Pancreas (tissue), 10 donors: ENCODE measurements around the gene PFDN1. TPM values are rescaled to one million over a fixed set of nuclear protein-coding genes. Genes with fewer than 3 reads are reported as not detected.

ENCODE experiments used
- ATAC-seq, 4 donors: fragments of 200-7000 bp; cut with Tn5 transposase; one replicate each; pipeline versions ENCODE4 v1.8.0 to v1.9.1; 2020; ENCODE audit warnings: mild to moderate bottlenecking in 4 of 4, moderate library complexity in 4 of 4
- DNase-seq, 6 donors: peaks; one replicate each; pipeline ENCODE4 v3.0.0-alpha.2; 2020
- FAIRE-seq: peaks from 2 replicates; lab custom pipeline; 2012; peaks lifted over from hg19 to GRCh38; lab: Jason Lieb, UNC
- H3K27ac ChIP-seq, 4 donors: fragments of 200-600 bp; sonication (generic); 1 replicate in 3 of 4; 2 replicates in 1 of 4; pipeline versions ENCODE4 v1.5.0 to v1.8.0; 2020
- H3K27me3 ChIP-seq, 4 donors: fragments of 200-600 bp; one replicate each; pipeline ENCODE4 v1.8.0; 2021
- H3K36me3 ChIP-seq, 3 donors: fragments of 200-600 bp; sonication (generic) in 1 of 3; one replicate each; pipeline versions ENCODE4 v1.5.0 to v1.8.0; 2020 to 2021
- H3K4me1 ChIP-seq, 3 donors: fragments of 200-600 bp; one replicate each; pipeline ENCODE4 v1.8.0; 2021
- H3K4me3 ChIP-seq, 4 donors: fragments of 200-600 bp; sonication (generic) in 2 of 4; one replicate each; pipeline versions ENCODE4 v1.5.0 to v1.8.0; 2020 to 2021
- H3K9me3 ChIP-seq, 4 donors: fragments of 200-600 bp; one replicate each; pipeline ENCODE4 v1.8.0; 2021
- WGBS, 2 donors: extraction: QIAGEN DNeasy Blood & Tissue Kit; methylation state at CpG; one replicate each; pipeline ENCODE4 v1.1.7; 2013; 5-methylcytosine and 5-hydroxymethylcytosine counted together
- intact Hi-C, 3 donors: fragments of 100-400 bp; cut with DNase I; formaldehyde crosslinking; loops; one replicate each; pipeline versions ENCODE4 v1.11.1 to v1.14.2; 2022
- polyA plus RNA-seq, 2 donors: library from polyadenylated mRNA; stranded (reverse); fragments of 200-250 nt; gene quantifications; one replicate each; pipeline ENCODE4 v1.2.3, GENCODE V29; 2013
- total RNA-seq, 6 donors: library from RNA; stranded (reverse); fragmentation: NEBNext Ultra II Directional in 4 of 6; extraction: Animal tissue kit (Norgen Biotek cat#: 25700) in 4 of 6; gene quantifications; one replicate each; pipeline versions ENCODE4 v1.2.1 to v1.2.4, GENCODE V29; 2021 to 2023
- TF ChIP-seq, protein P1 (sequence below), 4 donors: fragments of 200-600 bp; sonication (generic) in 3 of 4; IDR thresholded peaks; one replicate each; pipeline versions ENCODE4 v1.5.0 to v1.8.0; 2021; ENCODE audit warnings: antibody characterized with exemption in 4 of 4
- donor health status: healthy with polysubstance abuse.
- donor health status: DM: no; HTN: no; CAD: no; lungs with moderate emphysema.
- donor health status: DM: no; HTN: no; CAD: no.
- donor health status: control.
- donor health status: control.
- donor health status: Bipolar disorder and iron deficiency.
- donor health status: DM: yes; HTN: yes; CAD: no.
- donor health status: DM: no; HTN: no; CAD: no.
- donor health status: DM: no; HTN: no; CAD: no.
- donor health status: DM: yes; HTN: yes; CAD: no.

PFDN1 gene
- total and polyA plus RNA-seq, 8 donors: 10.5 to 43.9 (median 17.5) TPM

DNA sequence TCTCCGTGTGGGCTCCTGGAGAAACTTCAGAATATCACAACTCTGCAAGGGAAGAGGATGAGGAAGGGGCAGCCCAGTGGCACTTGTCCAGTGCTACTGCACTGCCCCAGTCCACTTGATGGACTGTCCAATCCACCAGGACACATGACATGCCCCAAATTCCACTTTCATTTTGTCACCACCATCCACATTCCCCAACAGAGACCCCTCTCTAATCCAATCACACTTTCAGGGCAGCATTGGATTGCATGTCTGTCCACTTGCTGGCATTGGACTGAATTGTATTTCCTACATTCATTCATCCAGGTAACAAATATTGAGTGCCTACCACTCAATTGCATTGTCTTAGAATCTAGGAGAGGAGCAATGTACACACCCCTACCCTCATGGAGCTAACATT is 28.7 kb upstream of the PFDN1 start:
- no peak for ATAC-seq
- no peak for DNase-seq
- intact Hi-C loops: no loop called here
- H3K36me3 ChIP-seq: no peaks in the 10 kb centered on the region
- H3K9me3 ChIP-seq: no peaks in the 10 kb centered on the region
- peaks cover 0 to 10% (median 0%) of the 10 kb centered on the region in 3 donors for H3K4me1 ChIP-seq
- no peak for FAIRE-seq
- 86 to 93% methylated on average over 1 of the region's 1 CpG for WGBS, 2 donors
- H3K27me3 ChIP-seq: no peaks in the 10 kb centered on the region
- H3K27ac ChIP-seq: no peak overlapping the region
- TF ChIP-seq, protein P1, sequence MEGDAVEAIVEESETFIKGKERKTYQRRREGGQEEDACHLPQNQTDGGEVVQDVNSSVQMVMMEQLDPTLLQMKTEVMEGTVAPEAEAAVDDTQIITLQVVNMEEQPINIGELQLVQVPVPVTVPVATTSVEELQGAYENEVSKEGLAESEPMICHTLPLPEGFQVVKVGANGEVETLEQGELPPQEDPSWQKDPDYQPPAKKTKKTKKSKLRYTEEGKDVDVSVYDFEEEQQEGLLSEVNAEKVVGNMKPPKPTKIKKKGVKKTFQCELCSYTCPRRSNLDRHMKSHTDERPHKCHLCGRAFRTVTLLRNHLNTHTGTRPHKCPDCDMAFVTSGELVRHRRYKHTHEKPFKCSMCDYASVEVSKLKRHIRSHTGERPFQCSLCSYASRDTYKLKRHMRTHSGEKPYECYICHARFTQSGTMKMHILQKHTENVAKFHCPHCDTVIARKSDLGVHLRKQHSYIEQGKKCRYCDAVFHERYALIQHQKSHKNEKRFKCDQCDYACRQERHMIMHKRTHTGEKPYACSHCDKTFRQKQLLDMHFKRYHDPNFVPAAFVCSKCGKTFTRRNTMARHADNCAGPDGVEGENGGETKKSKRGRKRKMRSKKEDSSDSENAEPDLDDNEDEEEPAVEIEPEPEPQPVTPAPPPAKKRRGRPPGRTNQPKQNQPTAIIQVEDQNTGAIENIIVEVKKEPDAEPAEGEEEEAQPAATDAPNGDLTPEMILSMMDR (IDR thresholded peaks at IDR 0.05): no peak
- H3K4me3 ChIP-seq: no peak overlapping the region

DNA sequence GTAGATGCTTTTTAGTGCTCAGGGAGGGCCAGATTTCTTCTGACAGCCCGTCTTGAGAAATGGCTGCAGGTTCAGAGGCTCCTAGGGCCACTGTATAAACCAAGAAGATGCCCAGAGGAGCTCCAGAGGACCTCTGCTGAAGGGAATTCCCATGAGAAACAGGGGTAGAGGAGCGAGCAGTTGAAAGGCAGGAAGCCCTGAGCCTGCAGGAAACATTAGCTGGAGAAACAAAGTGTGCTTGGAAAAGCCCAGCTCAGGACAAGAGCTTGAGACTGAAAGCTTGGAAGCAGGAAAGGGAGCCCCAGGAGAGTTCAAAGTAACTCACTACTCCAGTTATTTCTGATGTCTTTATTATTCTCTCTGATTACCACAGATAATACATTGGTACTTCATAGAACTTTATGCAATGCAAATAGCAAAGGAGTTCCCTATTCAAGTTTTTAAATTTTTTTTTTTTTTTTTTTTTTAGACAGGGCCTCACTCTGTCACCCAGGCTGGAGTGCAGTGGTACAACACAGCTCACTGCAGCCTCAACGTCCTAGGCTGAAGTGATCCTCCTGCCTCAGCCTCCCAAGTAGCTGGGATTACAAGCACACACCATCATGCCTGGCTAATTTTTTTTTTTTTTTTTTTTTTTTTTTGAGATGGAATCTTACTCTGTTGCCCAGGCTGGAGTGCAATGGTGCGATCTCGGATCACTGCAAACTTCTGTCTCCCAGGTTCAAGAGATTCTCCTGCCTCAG is 27.0 kb upstream of the PFDN1 start:
- Histone ChIP-seq H3K36me3 (no peaks in the 10 kb centered on the region), H3K9me3 (no peaks in the 10 kb centered on the region), H3K4me3 (no peak overlapping the region), H3K27ac (no peak overlapping the region), H3K4me1 (peaks cover under 1 to 10% (median 2%) of the 10 kb centered on the region in 3 donors), H3K27me3 (no peaks in the 10 kb centered on the region)
- no peak for FAIRE-seq
- no peak for ATAC-seq
- no peak for DNase-seq
- TF ChIP-seq, protein P1 (IDR thresholded peaks at IDR 0.05): no peak
- 81 to 82% methylated on average over 5 of the region's 5 CpGs for WGBS, 2 donors
- intact Hi-C loops: no loop called here

DNA sequence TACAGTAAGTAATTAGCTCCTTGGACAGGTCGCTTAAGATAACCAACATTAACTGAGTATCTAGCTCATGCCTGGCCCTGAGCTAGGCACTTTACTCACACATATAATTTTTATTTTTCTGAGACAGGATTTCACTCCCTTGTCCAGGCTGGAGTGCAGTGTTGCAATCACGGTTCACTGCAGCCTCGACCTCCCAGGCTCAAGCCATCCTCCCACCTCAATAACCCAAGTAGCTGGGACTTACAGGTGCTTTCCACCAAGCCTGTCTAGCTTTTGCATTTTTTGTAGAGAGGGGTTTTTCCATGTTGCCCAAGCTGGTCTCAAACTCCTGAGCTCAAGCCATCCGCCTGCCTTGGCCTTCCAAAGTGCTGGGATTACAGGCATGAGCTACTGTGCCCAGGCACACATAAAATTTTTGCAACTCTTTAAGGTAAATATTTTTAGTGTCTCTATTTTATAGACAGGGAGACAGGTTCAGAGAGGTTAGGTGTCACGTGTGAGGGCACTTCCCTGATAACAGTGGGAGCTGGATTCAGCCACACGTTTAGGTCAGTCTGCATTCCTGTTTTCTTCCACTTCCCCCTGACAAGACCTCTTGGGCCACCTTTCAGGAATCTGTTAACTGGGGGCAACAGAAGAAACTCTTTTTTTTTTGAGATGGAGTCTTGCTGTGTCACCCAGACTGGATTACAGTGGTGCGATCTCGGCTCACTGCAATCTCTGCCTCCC is 25.3 kb upstream of the PFDN1 start:
- 87 to 88% methylated on average over 8 of the region's 8 CpGs for WGBS, 2 donors
- TF ChIP-seq, protein P1 (IDR thresholded peaks at IDR 0.05): no peak
- no peaks in the 10 kb centered on the region for H3K27me3 ChIP-seq
- intact Hi-C loops: no loop called here
- H3K27ac ChIP-seq: no peak overlapping the region
- no peaks in the 10 kb centered on the region for H3K36me3 ChIP-seq
- ATAC-seq: no peak
- no peak for DNase-seq
- H3K4me3 ChIP-seq: no peak overlapping the region
- FAIRE-seq: no peak
- no peaks in the 10 kb centered on the region for H3K9me3 ChIP-seq
- H3K4me1 ChIP-seq: peaks cover 18 to 27% (median 19%) of the 10 kb centered on the region in 3 donors

DNA sequence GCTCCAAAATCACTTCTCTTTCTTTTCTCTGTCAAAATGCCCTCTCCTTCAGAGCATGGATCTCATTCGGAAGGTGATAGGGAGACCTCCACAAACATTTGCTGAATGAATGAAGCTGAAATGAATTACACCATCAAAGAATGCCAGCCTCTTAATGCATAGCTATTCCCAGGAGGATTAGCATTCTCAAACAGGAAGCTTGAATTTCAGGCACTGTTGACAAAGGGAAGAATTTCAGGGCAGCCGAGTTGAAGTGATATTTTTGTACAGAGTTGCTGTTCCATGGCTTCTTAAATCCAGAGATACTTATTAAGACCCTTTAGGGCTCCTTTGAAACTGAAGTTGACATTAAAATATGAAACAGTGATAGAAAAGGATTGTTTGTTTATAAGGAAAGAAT is 24.7 kb upstream of the PFDN1 start:
- no peak overlapping the region for H3K4me3 ChIP-seq
- intact Hi-C loops: no loop called here
- H3K36me3 ChIP-seq: no peaks in the 10 kb centered on the region
- DNase-seq (no peak), ATAC-seq (no peak), FAIRE-seq (no peak)
- TF ChIP-seq, protein P1 (IDR thresholded peaks at IDR 0.05): no peak
- no peaks in the 10 kb centered on the region for H3K9me3 ChIP-seq
- peaks cover 24 to 25% (median 25%) of the 10 kb centered on the region in 3 donors for H3K4me1 ChIP-seq
- 62 to 71% methylated on average over 2 of the region's 2 CpGs for WGBS, 2 donors
- no peak overlapping the region for H3K27ac ChIP-seq
- H3K27me3 ChIP-seq: no peaks in the 10 kb centered on the region
